ENCODE measurements around the gene JUN. TPM values are rescaled to one million over a fixed set of nuclear protein-coding genes. Genes with fewer than 3 reads are reported as not detected.
"Not testable (repeated sequence)": the region's sequence is repeated elsewhere in the genome, so short reads cannot be mapped to it uniquely, and the experiment has no call there.

Gene JUN
- total RNA-seq, 1 donor from 2014 or later = 64.2 TPM

DNA sequence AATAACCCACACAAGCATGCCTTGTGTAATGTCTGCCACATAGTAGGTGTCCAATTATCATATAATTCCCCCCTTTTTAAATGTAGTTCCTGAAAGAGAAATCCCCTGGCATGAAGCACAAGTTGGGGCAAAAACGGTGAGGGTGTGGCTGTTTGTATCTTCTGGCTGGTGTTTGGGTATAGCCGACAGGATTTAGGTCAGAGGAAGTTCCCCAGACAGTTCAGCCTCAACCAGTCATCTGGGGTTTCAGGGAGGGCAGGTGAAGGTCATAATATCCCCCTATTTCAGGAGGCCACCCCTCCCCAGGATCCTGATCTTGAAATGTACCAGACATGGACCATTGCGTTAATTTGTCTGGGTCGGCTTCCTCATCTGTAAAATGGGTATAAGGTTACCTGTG lies 29.1 kb upstream of the JUN start:
- DNase-seq (ENCODE audit: missing footprints) = no peak
- ATAC-seq = no peak
- intact Hi-C loops (cut with DNase I) = no loop called here

DNA sequence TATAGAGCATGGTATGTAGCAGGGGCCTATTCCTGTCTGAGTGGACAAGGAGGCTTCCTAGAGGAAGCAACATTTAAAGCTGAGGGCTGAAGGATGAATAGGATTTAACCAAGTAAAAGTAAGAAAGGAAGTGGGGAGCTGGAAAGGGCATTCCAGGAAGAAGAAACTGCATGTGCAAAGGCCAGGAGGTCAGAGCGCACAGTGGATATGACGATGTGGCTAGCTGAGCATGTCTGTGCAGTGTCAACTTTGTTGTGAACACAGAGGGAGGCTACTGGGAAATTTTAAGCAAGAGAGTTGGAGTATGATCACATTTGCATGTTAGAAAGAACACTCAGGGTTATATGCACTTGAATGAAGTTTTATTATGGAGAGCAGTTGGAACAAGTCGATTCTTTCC lies 28.6 kb upstream of the JUN start:
- intact Hi-C loops (cut with DNase I) = no loop called here
- no peak for DNase-seq (ENCODE audit: missing footprints)
- ATAC-seq = no peak

DNA sequence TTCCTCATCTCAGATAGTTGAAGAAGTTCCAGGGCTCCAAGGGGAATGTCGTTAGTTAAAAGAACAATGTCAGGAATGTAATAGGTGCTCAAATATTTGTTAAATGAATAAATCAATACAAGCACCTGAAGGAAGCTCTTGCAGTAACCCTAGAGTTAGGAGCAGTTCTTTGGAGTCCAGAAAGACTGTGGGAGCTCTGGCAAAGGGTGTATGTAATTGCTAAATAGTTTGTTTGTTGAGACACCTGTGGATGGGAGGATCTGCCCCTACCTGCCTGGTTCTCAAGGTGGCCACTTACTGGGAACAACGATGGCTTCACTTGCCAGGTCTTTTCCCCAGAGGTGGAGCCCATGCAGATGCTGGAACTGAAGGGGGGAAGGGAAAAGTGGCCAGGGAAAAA lies 27.5 kb upstream of the JUN start:
- ATAC-seq (no peak), DNase-seq (ENCODE audit: missing footprints) (no peak)
- intact Hi-C loops (cut with DNase I) = no loop called here

- no peak for DNase-seq (ENCODE audit: missing footprints)
- intact Hi-C loops (cut with DNase I) = no loop called here
- peak; percentile 34 for ATAC-seq
Measured at GRCh38 chr1:58809325-58810010, 25.6 kb upstream of the JUN start.

DNA sequence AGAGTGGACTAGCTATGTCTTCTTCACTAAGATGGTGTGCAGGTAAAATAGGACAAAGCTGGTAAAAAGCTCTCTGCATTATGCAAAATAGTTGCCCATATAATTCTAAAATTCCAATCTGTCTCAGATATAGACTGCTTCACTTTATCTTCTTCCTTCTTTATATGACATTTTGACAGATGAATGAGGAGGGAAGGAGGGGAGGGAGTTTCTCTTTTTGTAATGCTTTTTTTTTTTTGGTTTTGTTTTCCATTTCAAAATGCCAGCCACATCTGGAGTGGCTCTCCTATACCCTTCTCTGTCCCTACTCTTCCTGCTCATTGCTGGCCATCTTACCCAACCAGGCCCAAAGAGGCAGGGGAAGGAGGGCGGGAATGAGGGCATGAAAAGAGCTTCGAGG lies 24.2 kb upstream of the JUN start:
- ATAC-seq (no peak), DNase-seq (ENCODE audit: missing footprints) (no peak)
- intact Hi-C loops (cut with DNase I) = no loop called here

GRCh38 chr1:58805716-58806571 lies 22.1 kb upstream of the JUN start:
- ATAC-seq (no peak), DNase-seq (ENCODE audit: missing footprints) (no peak)
- intact Hi-C loops (cut with DNase I) = no loop called here

GRCh38 chr1:58804853-58805565 lies 21.2 kb upstream of the JUN start:
- ATAC-seq = no peak
- intact Hi-C loops (cut with DNase I) = no loop called here
- DNase-seq (ENCODE audit: missing footprints) = no peak

GRCh38 chr1:58803858-58804257 lies 20.0 kb upstream of the JUN start:
- intact Hi-C loops (cut with DNase I) = no loop called here
- ATAC-seq = no peak
- DNase-seq (ENCODE audit: missing footprints) = no peak

DNA sequence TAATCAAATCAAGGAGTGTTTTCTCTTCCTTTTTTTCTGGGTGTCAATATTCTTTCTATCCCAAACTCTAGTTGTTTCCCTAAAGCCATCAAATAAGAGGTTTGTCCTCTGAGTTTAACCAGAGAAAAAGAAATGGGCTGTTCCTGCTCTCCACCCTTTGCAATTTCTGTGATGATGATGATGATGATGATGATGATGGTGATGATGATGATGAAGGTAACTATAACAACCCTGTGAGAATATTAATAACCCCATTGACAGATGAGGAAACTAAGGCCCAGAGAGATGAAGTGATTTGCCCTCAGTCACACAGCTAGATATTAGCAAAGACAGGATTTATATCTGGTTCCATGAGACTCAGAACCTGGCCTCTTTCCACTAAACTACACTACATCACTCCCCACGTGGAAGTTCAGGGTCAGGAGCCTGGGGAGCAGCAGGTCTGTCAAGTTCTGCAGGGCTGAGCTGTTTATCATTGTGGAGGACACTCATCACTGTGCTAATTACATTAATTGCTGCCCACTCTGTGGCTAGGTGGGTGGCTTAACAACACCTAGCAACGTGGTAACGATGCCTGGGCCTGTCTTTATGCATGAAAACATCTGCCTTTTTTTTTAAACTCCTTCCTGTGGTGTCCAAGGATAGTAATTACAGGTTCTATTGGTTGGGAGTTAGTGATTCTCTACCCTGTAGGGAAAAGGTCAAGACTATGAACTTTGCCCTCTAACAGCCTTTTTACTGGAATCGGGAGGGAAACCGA lies 19.0 kb upstream of the JUN start:
- intact Hi-C loops (cut with DNase I) = no loop called here

GRCh38 chr1:58801286-58801685 lies 17.4 kb upstream of the JUN start:
- ATAC-seq; intact Hi-C loops (cut with DNase I); DNase-seq (ENCODE audit: missing footprints): not testable (repeated sequence)

More for the DNA sequence above, 19.0 kb upstream of the JUN start:
- DNase-seq (ENCODE audit: missing footprints) = no peak
- no peak for ATAC-seq

DNA sequence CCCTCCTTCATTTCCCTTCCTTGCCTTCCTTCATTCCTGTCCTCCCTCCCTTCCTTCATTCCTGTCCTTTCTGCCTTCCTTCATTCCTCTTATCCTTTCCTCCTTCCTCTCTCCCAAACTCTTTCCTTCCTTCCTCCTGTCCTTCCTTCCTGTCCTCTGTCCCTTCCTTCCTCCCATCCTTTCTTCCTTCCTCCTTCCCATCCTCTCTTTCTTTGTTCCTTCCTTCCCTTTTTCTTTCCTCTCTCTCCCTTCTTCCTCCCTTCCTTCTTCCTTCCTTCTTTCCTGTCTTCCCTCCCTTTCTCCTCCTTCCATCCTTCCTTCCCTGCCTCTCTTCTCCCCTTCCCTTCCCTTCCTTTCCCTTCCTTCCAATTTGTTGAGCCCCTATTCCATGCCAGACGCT lies 15.8 kb upstream of the JUN start:
- ATAC-seq (no peak), DNase-seq (ENCODE audit: missing footprints) (no peak)
- intact Hi-C loops (cut with DNase I) = no loop called here

DNA sequence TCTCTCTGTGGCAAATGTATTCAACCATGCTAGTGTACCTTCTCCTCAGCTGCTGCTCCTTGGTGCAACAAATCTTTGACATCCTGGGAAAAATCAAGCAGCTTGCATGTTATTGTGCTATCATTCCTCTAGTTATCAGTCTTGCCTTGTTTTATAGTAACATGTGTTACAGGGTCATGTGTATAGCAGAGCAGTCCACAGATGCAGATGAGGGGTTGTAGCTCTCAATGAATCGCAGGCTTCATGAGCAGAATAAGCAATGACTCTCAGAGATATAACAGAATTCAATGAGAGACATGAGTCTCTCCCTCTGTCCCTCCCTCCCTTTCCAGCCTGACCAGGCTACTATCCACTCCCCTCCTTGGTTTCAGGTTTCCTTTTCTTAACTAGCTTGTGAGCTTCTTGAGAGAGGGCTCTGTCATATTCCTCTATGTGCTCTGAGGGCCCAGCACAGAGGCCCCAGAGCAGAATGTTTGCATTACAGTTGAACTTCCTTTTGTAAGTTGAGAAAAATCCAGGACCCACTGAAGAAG lies 15.1 kb upstream of the JUN start:
- ATAC-seq = no peak

GRCh38 chr1:58796416-58796815 lies 12.6 kb upstream of the JUN start:
- intact Hi-C loops (cut with DNase I) = no loop called here
- ATAC-seq (no peak), DNase-seq (ENCODE audit: missing footprints) (no peak)

More for the DNA sequence above, 15.1 kb upstream of the JUN start:
- no peak for DNase-seq (ENCODE audit: missing footprints)
- intact Hi-C loops (cut with DNase I) = no loop called here

- intact Hi-C loops (cut with DNase I) = no loop called here
- ATAC-seq (no peak), DNase-seq (ENCODE audit: missing footprints) (no peak)
Measured at GRCh38 chr1:58794585-58794984, 10.7 kb upstream of the JUN start.

GRCh38 chr1:58792846-58793245 lies 9.0 kb upstream of the JUN start:
- DNase-seq (ENCODE audit: missing footprints) = no peak
- ATAC-seq = no peak
- intact Hi-C loops (cut with DNase I) = no loop called here

DNA sequence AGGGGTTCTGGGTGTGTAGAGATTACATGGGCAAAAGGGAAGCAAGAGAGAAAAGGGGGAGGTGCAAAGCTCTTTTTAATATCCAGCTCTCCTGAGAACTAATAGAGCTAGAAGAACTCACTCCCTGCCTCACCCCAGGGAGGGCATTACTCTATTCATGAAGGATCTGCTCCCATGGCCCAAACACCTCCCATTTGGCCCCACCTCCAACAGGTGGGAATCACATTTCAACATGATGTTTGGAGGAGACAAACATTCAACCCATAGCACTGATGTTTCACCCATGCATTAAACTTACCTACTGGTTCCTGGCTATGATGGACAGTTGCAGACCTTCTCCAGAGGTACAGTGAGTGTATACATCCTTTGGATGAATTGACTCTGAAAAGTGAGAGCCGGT lies 7.3 kb upstream of the JUN start:
- ATAC-seq (no peak), DNase-seq (ENCODE audit: missing footprints) (no peak)
- intact Hi-C loops (cut with DNase I) = no loop called here

GRCh38 chr1:58789996-58790660 lies 6.3 kb upstream of the JUN start:
- DNase-seq (ENCODE audit: missing footprints) (no peak), ATAC-seq (no peak)
- intact Hi-C loops (cut with DNase I) = no loop called here

GRCh38 chr1:58789322-58789856 lies 5.5 kb upstream of the JUN start:
- intact Hi-C loops (cut with DNase I) = no loop called here
- ATAC-seq (no peak), DNase-seq (ENCODE audit: missing footprints) (no peak)
